Pulmonary artery endothelial cell (primary cell): ENCODE data around the gene SPAG5. TPM values are rescaled to one million over a fixed set of nuclear protein-coding genes. Genes with fewer than 3 reads are reported as not detected.
"Not testable (repeated sequence)": the region's sequence is repeated elsewhere in the genome, so short reads cannot be mapped to it uniquely, and the experiment has no call there.

Experiments used
- DNase-seq: peaks from one replicate; pipeline ENCODE4 v3.0.0-alpha.2; 2011; ENCODE audit warnings: low read depth, low spot score
- total RNA-seq: library from RNA; depleted of rRNA; stranded (reverse); fragments of >200 nt; gene quantifications from 2 replicates; pipeline ENCODE4 v1.2.3, GENCODE V29; 2014

The SPAG5 gene
- total RNA-seq, 1 donor from 2014 or later: 24.5 TPM

DNA sequence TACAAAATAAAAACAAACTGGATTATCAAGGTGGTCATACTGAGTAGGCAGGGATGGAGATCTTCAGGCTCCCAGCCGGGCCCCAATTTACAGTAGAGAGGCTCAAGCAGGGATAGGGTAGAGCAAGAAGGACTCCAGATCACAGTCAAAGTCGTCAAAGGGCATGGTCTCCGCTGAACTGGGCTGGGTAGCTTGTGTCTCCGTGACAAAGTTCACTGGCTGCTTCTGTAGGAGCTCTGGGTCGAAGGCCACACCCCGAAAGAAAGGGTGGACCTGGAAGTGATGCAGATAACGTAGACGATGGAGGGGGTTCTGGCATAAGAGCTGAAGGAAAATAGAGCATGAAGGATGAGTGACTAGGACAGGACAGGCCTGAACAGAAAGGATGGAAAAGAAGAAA is 11.6 kb upstream of the SPAG5 start:
- DNase-seq: no peak

DNA sequence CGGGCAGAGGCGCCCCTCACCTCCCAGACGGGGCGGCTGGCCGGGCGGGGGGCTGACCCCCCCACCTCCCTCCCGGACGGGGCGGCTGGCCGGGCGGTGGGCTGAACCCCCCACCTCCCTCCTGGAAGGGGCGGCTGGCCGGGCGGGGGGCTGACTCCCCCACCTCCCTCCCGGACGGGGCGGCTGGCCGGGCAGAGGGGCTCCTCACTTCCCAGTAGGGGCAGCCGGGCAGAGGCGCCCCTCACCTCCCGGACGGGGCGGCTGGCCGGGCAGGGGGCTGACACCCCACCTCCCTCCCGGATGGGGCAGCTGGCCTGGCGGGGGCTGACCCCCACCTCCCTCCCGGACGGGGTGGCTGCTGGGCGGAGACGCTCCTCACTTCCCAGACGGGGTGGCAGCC is 5.2 kb upstream of the SPAG5 start:
- DNase-seq: not testable (repeated sequence)

DNA sequence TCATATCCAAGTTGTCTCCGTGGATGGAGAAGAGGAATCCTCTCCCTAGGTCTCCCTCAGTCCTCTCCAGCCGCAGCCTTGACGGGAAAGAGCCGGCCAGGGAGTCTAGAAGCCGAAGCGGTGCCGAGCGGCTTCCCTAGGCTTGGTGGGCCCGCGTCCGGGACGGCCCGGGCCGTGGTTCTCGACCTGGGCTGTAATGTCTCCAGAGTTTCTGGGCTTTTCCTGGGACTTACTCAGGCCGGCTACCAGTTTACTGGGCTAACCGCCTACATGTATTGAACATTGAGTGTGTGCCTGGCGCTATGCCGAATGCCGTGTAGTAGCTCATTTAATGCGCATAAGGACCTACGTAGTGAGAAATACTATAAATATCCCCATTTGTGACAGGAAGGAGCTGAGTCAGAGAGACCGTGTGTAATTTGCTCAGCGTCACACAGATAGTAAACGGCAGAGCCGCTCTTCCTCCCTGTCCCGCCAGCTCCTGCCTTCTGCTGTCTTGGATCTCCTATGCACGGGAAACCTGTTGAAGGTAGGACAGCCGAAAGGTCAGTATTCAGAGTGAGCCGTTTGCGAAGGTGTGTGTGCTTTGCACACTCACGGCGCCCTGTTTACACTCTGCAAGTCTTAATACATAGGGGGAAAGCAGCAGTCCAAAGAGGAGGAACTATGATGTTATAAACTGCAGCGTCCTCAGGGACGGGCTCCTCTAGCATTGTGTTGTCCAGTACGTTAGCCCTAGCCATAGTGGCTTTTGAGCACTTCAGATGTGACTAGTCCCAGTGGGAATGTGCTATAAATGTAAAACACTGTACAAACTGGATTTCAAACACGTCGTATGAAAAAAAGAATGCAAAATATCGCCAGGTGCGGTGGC is 723 bp upstream of the SPAG5 start:
- peak; percentile 67 for DNase-seq

DNA sequence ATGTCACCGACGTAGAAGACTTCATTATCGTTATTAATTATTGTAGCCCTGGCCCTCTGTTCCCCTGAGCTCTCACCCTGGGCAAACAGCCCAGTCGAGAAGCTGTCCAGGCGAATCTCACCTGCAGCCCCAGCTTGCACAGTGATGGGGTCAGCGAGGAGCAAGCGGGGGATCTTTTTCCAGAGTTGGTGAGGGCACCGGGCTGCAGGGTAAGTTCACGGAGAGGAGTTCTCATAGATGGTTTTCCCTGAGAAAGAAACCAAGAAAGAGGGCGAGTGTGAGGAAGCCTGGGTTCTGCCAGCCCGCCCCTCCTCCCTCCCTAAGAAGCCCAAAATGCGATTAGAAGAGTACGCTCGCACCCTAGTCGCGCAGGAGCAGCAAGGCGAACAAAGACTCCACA is 436 bp downstream of the SPAG5 start:
- DNase-seq: no peak

DNA sequence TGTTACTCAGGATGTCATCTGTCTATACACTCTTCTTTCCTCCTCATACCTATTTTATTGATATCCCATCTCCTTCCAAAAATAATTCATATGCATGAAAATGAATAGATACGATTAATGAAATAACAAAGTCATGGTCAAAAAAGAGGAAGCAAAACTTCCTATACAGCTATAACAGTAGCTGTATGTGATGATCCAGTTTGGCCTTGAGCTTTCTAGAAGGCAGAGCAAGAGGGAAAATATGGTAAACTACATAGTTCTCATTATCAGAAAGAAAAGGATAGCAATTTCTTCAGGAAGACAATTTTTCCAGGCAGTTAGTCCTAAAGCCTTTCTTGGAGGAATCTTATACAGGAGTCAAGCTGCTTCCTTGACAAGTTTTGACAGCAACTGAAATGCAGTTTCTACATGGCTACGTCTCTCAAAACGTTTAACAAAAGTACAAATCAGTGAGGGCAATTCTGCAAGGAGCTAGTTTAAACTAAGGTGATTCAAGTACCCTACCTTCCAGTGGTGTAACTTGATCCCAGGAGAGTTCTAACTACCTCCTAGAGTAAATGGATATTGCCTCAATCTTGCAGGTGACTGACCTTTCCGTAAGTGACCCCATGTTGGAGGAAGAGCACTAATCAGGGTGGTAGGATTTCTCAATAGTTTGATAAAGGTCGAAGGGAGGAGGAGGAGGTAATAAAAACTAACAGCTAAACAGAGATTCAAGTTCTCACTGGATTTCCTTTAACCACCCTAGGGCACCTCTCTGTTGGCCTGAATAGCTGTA is 1.0 kb downstream of the SPAG5 start:
- DNase-seq: no peak

DNA sequence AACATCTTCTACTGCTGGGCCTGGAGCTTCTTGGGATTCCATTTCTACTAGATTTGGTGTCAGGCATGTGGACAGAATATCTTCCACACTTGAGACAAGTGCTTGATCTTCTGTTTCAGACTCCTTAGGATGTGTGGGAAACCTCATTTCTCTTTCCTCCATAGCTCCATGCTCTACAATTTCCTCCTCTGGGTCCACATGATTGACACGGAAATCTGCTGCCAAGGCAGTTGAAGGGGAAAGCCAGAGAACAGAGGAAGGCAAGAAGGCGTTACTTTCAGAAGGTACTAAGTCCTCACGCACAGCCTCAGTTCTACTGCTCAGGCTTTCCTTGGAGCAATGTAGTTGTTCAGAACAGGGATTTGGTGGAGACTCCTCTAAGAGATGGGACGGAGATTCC is 6.6 kb downstream of the SPAG5 start:
- no peak for DNase-seq

DNA sequence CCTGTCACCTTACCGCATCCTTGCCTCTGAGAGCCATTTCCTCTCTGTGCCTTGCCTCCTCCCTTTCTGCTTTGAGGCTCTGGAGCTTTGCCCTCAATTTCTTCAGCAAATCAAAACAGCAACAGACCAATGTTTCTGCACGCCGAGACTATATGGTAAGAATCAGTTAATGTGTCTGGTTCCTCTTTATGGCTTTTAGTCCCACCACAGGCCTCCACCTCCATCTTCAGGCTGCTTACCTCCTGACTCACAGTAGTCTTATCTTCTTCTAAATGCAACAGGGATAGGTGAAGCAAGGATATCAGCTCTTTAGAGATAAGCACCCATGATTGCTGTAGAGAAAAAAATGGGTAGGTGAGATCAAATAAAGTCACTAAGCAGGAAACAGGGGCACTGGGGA is 13.0 kb downstream of the SPAG5 start:
- no peak for DNase-seq

DNA sequence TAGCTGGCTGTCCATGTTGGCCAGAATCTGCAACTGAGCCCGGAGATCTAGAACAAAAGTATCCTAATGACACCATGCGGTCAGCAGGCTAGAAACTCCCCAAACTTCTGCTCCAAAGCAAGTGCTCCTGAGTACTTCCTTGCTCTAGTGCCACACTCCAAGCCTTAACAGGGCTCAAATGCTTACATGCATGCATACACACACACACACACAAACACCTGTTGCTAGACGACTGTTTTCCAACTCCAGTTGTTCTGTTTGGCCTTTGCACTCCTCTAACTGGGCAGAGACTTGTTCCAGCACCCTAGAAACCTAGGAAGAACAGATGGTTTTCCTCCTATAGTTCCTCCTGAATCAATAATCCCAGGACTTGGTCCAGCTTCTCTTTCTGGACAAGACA is 14.4 kb downstream of the SPAG5 start:
- DNase-seq: no peak

DNA sequence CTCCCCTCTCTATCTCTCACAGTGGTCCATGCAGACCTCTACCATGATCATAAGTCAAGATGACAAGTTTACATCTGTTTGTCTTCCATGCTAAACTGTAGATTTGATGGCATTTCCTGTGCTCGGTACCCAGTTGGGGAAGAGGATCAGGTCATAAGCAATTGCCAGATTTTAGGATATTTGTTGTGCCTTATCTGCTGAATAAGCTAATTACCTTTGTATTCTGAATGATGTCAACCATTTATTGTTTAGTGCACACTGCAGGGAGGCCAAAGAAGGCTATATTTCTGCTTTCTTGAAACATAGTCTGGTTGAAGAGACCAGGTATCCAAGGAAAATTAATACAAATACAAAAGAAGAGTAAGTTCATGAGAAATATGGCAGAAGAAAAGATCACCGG is 16.3 kb downstream of the SPAG5 start:
- no peak for DNase-seq

DNA sequence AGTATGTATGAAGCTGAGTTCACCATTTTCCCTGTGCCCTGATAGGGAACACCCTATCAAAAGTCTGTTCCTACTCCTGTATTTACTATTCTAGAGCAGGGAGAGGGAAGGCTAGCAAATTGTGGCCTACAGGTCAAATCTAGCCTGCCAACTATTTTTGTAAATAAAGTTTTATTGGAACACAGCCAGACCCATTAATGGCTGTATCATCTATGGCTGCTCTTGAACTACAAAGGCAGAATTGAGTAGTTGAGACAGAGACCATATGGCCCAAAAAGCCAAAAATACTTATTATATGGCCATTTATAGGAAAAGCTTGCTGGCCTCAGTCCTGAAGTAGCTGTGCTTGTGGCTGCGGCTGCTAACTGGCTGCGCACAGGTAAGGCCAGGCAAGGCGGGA is 17.9 kb downstream of the SPAG5 start:
- DNase-seq: no peak

DNA sequence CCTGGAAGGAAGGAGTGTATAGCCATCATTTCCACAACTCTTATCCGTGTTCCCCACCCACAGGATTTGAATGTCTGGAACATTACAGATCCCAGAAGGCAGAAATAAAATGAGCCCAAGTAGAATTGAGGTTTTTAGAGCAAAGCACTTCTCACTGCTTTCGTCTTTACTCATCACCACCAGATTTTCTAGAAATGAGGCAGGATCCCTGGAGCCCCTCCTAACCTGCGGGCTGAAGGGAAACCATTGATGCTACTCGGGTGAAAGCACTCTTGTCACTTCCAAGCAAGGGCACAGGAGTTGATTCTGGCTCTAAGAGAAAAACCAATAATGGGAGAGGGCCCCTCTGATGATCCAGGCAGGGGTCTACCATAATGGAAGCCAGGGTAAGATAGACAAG is 19.3 kb downstream of the SPAG5 start:
- no peak for DNase-seq

DNA sequence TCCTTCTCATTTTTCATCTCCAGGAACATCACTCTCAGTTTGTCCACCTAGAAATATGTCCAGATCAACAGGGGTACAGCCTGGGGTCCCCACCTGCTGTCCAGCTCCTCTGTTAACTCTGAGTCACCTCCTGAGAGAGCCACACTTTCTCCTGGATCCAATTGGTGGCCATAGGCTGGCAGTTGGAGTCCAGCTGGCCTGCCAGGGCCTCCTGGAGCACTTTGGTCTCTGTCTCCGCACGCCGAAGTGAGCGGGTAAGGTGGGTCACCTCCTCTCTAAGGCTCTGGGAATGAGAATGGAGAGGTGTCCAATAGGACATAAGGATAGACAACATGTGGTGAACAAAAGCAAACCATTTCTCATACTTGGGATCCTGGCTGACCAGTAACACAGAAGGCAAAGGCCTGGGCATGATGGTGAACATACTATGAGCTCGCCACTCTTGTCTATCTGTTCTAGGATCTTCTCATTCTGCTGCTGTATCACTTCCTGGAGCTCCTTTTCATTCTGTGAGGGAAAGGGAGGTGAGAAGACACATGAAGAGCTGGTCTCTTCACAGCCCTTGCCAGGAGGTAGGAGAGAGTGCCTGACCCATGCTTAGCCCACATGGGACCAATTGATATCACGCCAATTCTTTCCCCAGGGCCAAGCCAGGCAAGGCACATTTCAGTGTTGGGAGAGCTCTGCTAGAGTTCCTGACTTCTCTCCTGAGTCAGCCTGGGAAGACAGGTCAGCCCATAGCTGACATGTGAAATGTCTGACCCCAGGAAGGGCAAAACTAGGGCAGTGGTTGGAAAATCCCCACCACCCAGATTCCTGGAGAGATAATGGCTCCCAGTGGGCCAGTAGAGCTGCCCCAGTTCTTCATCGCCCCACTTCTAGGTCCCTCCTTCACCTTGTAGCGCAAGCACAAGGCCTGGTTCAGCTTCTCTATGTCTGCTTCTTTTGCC is 20.3 kb downstream of the SPAG5 start:
- no peak for DNase-seq

DNA sequence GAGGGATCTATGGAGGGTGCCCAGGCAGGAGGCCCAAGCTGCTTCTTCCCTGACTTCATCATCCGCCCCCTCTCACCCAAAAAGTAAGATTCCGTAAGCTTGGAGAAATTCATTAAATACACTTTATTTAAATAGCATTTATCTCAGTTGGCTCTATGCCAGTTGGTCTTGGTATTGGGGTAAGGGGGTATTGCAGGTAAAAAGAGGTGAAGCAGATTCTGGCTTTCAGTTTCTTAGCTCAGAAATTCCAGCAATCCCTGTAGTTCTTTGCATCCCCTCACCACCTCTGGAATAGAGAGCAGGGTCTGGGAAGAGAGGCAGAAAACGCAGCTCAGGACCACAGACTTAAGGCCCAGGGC is 21.4 kb downstream of the SPAG5 start:
- DNase-seq: no peak

DNA sequence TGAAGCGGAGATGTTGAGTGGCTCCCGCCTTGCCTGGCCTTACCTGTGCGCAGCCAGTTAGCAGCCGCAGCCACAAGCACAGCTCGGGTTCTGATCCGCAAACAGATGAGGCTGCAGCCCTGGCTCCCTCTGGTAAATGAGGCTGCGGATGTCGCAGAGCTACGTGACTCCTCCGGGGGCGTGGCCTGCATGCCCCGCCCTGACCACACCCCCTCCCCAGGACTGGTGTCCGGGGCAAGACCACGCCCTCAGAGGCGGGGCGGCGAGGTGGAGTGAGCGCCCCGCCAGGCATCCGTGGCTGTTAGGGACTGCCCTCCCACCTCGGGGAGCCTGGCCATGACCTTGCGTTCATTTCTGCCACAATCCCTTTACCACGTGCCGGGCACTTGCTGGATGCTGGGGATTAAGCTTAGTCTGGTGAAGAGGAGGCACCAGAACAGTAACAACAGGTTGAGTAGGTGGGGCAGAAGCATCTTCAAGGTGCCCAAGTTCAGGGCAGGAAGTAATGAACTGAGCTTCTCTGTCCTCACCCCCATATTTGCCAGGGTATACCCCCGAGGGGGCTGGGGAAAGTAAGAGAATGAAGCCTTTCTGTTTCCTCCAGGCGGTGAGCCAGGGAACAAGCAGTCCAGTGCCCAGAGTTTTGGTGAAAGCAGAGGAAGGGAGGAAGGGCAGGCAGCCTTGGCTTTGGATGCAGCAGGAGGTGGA is 21.9 kb downstream of the SPAG5 start, which contains the start of gene ALDOC:
Gene ALDOC, minus strand, starts transcription at position 138 of the 708 bp plus-strand sequence. CDS start 1,363 bp downstream, outside the sequence.
- DNase-seq: peak; percentile 63

DNA sequence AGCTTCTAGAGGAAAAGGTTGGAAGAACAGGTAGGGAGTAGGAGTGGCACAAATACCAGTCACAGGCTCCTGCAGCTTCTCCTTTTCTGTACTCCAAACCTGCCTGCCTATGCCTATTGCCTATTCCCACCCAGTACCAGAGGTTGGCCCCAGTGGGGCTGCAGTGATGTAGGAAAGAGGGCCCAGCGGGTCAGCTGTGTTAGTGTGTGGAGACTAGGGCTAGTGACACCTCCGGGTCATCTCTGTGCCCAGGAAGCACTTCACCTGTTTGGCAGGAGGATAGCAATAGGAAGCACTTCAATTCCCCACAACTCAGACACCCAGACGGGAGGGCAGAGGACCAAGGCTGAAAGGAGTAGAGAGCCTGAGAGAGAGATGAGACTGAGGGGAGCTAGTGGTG is 22.8 kb downstream of the SPAG5 start:
- not testable (repeated sequence) for DNase-seq

DNA sequence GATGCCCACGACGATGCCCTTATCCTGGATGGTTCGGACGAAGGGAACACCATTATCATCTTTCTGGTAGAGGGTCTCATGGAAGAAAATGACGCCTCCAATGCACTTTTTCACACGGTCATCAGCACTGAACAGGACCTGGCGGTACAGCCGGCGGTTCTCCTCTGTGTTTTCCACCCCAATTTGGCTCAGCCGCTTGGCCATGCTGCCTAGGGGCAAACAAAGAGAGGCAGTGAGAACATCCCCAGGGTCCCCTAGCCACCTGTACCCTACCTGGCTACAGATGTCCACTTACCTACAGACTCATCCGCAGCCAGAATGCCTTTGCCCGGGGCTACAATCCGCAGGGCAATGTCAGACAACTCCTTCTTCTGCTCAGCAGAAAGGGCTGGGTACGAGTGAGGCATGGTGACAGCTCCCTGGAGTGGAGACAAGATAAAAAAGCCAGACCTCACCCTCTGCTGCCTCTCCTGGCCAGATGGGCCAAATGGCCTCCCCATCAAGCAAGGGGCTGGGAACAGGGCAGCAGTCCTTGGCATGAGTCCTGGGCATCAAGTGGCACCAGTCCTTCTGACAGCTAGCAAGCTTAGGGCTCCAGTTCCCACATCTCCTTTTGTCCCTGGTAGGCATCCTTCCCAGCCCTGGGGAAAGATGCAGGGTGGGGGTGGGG is 23.6 kb downstream of the SPAG5 start:
- DNase-seq: no peak

DNA sequence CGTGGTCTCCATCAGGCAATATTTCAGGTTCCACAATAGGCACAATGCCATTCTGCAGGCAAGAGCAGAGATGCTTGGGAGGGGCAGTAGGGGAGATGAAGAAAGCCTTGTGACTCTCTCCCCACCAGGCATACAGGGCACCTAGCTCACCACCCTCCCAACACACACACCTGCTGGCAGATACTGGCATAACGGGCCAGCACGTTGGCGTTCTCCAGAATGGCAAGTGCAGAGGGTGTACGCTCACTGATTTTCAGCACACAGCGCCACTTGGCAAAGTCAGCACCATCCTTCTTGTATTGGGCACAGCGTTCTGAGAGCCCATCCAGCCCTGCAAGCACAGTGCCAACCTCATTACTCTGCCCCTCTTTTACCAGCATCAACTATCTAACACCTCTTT is 24.3 kb downstream of the SPAG5 start:
- no peak for DNase-seq

DNA sequence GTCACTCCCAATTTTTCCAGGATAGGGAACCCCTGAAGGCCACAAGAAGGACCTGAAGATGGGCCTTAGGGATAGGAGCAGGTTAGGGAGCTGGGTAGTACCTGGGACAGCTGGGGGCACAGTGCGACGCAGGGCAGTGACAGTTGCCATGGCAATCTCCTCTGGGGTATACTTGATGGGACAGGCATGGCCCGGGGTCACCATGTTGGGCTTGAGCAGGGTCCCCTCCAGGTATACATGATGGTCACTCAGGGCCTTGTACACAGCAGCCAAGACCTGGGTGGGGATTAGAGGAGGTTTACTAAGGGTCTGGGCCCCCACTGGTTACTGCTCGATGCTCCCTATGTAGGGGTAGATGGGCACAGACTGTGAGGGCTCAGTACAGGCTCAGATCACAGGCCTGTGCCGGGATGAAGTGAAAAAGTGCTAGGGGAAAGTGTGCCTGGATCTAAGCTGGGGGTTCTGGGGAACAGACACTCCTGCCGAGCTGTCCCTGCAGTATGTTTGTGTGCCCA is 24.8 kb downstream of the SPAG5 start:
- DNase-seq: no peak

DNA sequence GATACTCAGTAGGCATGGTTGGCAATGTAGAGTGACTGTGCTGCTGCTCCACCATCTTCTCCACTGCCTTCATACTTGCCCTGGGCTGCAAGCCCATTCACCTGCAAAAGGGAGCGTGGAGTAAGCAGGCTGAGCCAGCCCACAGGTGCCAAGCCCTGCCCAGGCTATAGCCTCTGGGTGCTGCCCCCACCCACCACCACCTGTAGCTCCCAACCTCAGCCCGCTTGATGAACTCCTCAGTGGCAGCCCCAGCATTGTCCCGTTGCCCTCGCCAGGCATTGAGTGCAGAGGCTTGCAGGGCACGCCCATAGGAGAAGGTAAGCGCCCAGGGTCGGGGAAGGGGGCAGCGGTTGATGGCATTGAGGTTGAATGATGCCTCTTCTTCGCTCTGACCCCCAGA is 25.3 kb downstream of the SPAG5 start:
- DNase-seq: no peak

DNA sequence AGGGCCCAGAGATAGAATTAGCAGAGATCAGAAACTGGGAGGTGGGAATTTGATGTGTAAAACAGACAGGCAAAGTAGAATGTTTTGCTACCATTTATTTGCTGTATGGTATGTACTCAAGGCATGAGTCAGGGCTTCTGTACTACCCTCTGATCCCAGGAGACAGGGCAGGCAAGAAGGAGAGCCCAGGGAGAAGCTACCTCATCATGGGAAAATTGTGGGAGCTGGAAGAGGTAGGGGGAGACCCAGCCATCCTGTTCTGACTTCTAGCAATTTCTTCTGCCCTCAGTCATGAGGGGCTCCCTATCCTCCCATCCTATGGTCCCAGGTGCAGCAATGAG is 25.8 kb downstream of the SPAG5 start:
- DNase-seq: no peak
